CD1c-positive myeloid dendritic cell (primary cell): ENCODE measurements around the gene SLC17A9.
"Not testable (repeated sequence)": the region's sequence is repeated elsewhere in the genome, so short reads cannot be mapped to it uniquely, and the experiment has no call there.

ENCODE experiments used
- DNase-seq: peaks from one replicate; pipeline ENCODE4 v3.0.0-alpha.2; 2016; ENCODE audit errors: extremely low spot score

Gene SLC17A9

DNA sequence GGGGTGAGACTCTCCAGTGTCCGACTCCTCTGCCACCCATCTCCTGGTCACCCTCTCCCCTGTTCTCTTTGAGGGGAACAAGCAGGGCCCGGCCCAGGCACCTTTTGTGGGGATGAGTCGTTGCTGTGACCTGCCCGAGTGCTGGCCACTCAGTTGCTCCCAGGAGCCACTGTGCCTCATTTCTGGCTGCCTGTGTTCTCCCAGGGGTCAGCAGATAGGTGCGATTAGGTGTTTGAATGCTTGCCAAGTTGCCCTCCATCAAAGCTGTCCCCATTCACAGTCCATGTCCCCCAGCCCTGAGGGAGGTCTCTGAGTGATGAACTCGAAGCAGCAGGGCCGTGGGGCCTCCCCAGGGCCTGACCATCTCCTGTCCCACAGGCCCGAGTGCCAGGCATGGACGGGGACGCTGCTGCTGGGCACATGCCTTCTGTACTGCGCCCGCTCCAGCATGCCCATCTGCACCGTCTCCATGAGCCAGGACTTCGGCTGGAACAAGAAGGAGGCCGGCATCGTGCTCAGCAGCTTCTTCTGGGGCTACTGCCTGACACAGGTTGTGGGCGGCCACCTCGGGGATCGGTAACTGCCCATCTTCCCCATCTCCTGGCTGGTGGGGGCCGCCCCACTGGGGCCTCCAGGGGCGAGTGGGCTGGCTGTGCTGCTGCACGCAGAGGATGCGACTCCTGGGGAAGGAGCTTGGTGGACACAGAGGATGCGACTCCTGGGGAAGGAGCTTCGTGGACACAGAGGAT lies 4.1 kb downstream of the SLC17A9 start:
- DNase-seq: no peak

DNA sequence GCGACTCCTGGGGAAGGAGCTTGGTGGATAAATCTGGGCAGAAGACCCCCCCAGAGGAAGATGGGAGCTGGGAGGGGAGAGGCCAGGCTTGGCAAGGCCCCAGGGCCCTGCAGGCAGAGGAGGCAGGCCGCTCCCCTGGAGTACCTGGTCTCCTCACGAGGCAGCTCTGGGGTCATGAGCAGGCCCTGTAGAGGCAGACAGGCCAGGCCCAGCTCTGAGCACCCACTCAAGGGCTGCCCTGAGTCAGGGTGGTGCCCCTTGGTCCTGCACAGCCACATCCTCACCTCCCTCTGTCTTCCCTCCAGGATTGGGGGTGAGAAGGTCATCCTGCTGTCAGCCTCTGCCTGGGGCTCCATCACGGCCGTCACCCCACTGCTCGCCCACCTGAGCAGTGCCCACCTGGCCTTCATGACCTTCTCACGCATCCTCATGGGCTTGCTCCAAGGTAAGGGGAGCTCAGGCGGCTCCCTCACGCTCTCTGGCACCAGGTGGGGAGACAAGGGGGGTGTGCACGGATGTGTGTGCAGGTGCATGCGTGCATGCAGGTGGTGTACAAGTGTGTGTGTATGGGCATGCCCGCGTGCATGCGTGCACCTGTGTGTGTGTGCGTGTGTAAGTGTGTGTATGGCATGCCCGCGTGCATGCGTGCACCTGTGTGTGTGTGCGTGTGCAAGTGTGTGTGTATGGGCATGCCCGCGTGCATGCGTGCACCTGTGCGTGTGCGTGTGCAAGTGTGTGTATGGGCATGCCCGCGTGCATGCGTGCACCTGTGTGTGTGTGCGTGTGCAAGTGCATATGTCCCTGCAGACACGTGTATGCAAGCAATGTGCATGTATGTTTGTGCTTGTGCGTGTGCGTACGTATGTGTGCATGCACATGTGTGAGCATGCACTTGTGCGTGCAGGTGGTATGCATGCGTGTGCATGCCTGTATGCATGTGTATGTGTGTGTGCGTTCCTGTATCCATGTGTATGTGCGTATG lies 4.9 kb downstream of the SLC17A9 start:
- no peak for DNase-seq

DNA sequence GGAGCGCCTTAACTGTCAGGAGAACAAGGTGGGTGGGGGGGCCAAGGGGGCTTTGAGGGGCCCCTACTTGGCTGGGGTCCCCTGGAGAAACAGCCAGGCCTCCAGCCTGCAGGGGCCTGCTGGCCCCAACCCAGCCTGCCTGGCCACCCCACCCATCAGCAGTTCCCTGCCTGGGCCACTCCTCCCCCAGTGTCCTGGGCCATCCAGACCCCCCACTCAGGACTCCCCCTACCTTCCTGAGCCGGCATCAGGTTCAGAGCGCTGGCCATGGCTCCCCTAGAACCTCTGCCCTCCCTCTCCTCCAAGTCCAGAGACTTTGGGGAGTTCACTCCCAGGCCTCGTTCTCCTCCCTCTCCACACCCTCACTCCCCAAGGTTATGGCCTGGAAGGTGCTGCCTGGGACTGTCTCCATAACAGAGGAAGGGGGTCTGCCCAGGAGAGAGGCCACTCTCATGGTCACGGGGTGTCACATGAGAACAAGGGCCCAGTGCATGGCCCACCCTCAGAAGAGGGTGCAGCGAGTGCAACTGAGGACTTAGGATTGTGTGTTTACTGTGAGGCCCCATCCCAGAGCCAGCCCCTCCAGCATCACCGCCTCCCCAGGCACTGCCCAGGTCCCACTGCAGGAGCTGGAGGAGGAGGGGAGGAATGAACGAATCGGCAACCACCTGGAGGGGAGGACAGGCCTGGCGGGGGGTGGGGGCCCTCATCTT lies 6.0 kb downstream of the SLC17A9 start:
- no peak for DNase-seq

DNA sequence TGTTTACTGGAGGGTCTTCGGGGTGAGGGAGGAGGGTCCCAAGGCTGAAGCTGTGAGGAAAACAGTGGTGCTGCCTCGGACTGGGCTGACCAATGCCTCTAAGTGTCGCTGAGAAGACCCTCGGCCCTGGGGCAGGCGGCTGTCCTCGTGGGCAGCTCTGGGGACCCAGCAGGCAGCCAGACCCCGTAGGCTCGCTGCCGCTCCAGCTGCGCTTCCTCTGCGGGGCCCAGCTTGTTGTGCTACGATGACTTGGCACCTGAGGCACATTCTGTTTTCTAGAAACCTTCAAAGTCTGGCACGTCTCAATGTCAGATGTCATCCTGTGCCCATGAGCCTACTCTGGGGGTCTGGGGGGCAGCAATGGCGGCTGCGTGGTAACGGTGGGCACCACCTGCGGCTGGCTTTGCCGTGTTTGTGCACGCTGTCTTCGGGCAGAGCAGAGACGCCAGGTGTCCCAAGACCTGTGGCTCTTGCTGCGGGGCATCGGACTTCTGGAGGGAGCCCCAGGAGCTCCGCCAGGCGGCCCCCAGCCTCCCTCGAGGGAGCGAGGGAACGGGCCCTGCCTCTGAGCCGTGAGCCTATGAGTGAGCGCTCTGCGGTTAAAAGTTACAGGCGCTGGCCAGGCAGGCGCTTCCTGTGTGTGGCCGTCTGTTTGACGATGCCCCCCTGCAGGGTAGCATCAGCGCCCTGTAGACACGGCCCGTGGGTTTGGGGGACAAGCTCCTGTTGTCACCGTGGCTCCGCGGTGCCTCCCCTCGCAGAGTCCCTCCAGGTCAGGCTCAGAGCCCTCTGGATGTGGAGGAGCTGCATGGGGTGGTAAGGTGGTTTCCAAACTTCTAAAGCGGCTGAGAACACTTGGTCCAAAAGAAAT lies 6.8 kb downstream of the SLC17A9 start:
- no peak for DNase-seq

- DNase-seq: no peak
These were observed 7.5 kb downstream of the SLC17A9 start for GRCh38 chr20:62959998-62960436.

DNA sequence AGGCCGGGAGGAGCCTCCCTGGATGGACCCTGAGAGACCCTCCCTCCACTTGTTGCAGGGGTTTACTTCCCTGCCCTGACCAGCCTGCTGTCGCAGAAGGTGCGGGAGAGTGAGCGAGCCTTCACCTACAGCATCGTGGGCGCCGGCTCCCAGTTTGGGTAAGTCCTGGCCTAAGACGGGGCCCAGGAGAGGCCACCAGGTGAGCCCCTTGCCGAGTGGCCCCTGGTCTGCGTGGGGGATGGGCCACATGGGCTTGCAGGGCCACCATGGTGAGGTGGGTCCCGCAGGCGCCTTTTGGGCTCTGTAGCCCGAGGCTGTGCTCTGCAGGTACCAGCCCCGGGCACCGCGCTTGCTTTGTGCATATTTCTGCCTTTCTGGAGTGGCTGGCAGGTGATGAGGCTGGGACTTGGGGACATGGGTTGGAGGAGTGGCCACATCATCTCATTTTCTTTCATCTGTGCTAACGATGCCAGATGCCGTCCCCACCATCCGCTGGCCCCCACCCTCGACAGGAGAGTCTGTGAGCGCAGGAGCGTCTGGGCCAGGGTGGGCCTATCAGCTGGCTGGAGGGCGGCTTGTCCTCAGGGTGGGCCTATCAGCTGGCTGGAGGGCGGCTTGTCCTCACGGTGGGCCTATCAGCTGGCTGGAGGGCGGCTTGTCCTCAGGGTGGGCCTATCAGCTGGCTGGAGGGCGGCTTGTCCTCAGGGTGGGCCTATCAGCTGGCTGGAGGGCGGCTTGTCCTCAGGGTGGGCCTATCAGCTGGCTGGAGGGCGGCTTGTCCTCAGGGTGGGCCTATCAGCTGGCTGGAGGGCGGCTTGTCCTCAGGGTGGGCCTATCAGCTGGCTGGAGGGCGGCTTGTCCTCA lies 8.2 kb downstream of the SLC17A9 start:
- not testable (repeated sequence) for DNase-seq

DNA sequence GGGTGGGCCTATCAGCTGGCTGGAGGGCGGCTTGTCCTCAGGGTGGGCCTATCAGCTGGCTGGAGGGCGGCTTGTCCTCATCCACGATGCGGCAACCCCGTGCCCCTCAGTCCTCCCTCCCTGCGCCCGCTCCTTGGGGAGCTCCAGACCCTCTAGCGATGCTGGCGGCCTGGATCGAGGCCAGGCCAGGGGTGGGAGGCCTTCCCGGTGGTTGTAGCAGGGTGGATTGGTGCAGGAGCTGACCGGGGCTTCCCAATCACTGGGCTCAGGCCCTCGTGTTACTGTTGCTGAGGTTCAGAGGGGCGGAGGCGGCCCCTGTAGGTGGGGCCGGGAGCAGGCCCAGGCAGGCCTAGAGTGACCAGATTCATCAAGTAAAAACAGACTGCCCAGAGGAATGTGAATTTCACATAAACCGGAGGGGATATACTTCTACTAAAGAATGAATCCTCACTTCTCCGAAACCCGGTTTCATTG lies 8.8 kb downstream of the SLC17A9 start:
- DNase-seq: no peak

DNA sequence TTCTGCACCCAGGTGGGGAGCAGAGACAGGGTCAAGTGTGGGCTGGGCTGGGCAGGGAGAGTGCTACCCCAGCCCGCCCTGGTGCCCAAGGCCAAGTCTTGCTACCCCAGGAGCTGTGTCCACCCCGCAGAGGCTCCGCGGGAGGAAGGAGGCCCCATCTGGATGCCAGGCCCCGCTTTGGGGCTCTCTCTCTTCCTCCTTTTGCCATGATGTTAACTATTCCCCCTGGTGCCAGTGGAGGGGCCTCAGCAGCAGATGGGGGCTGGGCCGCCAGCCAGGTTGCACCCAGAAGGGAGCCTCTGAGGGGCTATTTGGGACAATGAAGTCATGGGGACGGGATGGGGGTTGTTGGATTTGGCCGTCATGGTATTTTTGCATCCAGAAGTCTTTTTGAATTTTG lies 9.3 kb downstream of the SLC17A9 start:
- DNase-seq: no peak

DNA sequence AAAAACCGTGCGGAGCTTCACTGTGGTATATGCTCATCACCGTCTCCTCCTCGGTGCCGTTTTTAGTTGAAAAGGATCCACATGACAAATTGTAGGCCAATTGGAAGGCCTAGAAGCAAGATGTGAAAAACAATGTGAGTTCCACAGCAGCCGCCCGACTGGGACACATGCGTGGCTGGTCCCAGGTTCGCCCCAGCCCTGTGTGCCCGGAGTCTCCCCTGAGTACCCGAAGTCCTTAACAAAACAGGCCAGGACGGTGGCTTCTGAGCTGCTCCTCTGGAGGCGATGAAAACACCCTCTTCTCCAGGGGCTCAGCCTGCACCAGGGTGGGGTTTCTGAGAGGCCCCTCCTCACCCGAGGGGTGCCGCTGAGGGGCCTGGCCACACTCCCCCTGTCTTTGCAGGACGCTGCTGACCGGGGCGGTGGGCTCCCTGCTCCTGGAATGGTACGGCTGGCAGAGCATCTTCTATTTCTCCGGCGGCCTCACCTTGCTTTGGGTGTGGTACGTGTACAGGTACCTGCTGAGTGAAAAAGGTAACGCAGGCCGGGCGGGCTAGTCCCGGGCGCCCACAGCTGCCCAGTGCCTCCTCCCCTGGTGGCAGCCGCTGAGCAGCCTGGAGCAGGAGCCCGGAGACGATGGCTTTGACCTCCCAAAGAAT lies 9.8 kb downstream of the SLC17A9 start:
- DNase-seq: no peak

GRCh38 chr20:62962891-62963613 lies 10.5 kb downstream of the SLC17A9 start:
- DNase-seq: no peak

DNA sequence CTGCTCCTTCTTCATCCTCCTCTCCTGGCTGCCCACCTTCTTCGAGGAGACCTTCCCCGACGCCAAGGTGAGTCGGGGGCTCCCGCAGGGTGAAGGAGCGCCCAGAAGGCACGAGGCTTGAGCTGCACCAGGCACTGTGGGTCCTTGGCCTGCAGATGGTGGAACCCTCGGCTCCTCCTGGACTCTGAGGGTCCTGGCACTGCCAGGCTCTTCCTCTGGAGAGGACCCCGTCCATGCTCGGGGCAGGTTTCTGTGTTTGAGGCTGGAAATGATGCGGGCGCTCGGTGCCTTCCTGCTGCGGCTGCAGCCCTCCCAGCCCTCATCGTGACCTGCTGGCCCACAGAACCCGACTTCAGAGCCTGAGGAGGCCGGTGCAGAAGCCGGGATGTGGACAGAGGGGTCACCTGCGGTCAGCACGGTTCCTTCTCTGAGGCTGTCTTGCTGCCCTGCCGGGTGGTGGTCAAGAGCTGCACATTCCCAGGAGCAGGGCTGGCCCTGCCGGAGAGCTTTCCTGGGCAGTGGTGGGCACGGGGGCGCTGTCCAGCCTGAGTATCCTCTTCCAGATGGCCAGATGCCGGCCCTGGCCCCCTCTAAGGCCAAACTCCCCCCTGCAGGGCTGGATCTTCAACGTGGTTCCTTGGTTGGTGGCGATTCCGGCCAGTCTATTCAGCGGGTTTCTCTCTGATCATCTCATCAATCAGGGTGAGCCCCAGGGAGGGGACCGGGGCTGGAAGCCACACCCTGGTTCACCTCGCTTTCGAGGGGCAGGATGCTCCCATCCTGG lies 11.3 kb downstream of the SLC17A9 start:
- DNase-seq: no peak

GRCh38 chr20:62964700-62965099 lies 12.2 kb downstream of the SLC17A9 start:
- peak; percentile 49 for DNase-seq

- no peak for DNase-seq
These were observed 12.9 kb downstream of the SLC17A9 start for GRCh38 chr20:62965363-62965771.

- no peak for DNase-seq
These were observed 14.0 kb downstream of the SLC17A9 start for GRCh38 chr20:62966212-62967148.

GRCh38 chr20:62967149-62967501 lies 14.6 kb downstream of the SLC17A9 start:
- DNase-seq: no peak

- DNase-seq: no peak
These were observed 15.3 kb downstream of the SLC17A9 start for GRCh38 chr20:62967628-62968351.
